HG03045 (cell line): ENCODE results near the gene PGS1.

Experiments
- ATAC-seq: cut with Tn5 transposase; IDR thresholded peaks from one replicate; pipeline ENCODE4 v1.9.1; 2021; ENCODE audit warnings: mild to moderate bottlenecking, moderate library complexity; ENCODE audit not compliant: unreplicated experiment

Gene PGS1

DNA sequence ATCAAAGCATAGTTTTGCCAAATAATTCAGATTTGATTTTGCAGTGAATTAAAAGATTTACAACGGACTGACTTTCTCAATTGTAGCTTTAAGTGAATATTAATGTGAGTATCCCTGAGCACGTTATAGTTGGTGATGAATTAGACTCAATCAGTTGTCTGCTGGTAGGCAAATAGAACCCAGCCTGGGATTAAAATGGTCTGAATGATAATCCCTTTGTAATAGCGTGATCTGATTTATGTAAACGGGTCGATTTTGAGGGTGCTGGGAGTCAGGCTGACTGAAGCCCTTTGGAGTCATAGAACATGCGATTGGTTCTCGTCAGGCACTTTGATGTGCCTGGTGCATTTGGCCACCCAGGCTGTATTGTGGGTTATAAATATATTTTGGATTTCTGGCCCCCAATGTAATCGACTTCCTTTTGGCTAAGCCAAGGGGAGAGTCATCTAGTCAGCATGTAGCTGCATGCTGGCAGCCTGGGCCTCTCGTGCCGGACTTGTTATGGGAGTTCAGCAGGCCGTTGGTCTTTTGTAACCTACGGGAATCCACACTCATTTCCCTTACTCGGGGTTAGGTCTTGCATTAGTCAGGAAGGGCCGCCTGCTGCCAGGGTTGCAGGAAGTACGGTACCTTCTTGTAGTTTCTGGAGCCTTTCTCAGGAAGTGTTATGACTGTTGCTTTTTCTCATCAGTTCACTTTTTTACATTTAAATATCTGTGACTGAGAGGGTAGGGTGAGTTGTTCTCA is 5.4 kb downstream of the PGS1 start:
- no peak for ATAC-seq

DNA sequence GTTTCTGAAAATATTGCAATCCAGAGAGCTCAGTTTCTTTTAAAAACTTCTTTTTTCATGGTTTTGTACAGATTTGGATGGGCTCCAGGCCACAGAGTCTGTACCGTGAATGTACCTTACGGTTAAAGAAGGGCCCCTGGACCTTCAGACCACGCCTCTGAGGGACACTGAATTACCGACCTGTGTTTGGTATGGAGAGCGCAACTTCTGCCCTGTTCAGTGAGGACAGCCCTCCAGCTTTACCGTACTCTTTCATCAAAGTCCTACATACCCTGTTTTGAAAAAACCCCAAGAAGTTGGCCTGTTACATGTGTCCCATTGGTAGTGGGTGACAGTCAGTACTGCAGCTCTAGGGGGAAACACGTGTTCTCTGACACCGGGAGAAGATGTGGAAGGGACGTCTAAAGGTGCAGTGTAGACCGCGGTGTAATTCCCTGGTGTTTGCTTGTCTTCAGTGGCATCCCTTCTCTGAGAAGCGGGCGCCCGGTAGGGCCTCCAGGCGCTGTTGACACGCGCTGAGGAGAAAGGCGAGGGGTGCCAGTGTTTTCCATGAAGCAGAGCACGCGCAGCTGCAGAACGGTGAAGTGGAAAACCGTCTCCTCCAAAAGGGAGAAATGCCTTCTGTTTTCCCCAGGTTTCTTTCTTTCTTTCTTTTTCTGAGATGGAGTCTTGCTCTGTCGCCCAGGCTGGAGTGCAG is 6.2 kb downstream of the PGS1 start:
- no peak for ATAC-seq

DNA sequence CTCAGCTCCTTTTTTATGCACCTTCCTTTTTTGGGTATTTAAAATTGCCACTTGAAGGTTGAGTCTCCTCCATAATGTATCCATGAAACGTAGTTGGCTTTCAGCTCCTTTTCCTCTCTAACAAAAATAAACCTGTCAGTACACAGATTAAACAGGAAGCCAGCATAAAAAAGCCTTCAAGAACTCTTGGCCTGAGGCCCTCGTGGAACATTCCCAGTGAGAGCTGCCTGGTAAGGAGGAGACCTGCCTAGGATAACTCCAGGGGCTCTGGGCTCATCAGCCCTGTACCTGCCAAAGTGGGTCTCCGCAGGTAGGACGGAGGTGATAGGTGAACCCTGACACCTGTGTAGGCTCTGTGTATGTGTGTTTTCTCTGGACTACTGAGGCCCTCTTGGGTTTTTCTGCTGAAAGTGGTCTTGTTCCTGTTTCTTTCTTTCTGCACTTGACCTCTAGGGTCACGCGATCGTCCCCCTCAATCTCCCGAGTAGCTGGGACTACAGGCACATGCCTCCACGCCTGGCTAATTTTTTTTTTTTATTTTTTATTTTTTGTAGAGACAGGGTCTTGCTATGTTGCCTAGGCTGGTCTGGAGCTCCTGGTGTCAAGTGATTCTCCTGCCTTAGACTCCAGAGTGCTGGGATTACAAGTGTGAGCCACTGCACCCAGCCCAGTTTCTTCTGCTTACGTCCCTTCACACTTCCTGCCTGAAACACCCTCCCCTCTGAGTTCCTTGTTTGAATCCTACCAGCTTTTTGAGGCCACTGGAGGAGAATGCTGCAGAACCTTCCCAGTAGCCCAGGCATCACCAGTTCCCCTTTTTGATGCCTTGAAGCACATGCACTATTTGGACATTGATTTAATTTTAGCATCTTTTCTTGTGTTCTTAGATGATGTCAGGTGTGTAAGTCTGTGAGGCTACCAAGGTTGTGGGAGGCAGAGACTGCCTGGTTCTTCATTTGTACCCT is 9.8 kb downstream of the PGS1 start:
- no peak for ATAC-seq

DNA sequence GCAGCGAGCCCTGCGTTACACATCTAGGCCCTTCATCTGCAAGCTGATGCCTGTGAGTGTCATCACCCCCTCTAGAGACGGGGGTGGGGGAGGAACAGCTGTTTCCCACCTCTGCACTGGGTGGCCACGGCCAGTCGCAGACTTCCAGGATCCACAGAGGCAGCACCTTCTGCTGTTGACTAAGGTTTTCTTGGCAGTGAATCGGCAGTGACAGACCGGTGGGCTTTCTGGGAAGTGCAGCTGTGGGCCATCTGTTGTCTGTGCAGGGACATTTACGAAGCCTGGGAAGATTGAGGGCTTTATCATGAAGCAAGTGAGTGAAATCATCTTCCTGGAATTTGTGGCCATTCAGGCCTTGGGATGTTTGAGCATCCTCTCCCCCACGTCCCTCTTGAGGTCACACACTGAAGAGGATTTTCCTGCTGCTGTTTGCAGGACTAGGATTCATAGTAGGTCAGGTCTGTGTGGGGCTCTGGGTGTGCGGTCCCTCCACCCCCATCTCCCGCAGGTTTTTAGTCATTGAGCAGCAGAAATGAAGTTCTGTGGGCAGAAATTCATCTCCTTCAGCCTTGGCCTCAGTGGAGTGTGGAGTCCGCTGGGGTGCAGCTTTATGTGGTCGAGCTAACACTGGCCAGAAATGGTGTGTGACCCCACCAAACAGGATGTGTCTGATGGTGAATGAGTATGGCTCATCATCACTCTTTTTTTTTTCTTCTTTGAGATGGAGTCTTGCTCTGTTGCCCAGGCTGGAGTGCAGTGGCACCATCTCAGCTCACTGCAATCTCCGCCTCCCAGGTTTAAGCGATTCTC is 12.0 kb downstream of the PGS1 start:
- ATAC-seq = no peak

DNA sequence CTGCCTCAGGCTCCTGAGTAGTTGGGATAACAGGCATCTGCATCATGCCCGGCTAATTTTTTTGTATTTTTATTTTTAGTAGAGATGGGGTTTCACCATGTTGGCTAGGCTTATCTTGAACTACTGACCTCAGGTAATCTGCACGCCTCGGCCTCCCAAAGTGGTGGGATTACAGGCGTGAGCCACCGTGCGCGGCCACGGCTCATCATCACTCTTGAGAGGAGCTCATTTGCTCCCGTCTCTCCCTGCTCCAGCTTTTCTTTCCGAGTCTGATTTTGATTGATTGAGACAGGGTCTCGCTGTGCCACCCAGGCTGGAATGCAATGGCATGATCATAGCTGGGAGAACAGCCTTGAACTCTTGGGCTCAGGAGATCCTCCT is 12.6 kb downstream of the PGS1 start:
- no peak for ATAC-seq

- no peak for ATAC-seq
Measured at GRCh38 chr17:78391843-78392242, 13.4 kb downstream of the PGS1 start.

GRCh38 chr17:78392295-78392694 is 13.8 kb downstream of the PGS1 start:
- ATAC-seq = no peak

- no peak for ATAC-seq
Measured at GRCh38 chr17:78393575-78393974, 15.1 kb downstream of the PGS1 start.

DNA sequence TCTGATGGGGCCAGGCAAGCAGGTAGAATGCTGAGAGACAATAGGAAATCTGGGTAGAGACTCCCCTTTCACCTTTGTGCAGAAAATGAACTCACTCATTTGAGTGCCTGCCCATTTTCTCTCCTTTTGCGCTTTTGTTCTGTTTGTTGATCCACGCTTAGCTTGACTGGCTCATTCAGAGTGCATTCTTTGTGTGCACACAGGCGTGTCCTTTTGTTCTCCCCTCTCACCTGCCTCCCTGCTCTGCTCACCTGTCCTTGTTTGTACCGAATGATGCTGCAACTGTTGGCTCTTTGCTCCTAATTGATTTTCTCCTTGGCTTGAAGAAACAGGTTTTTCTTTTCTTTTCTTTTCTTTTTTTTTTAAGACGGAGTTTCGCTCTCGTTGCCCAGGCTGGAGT is 15.8 kb downstream of the PGS1 start:
- ATAC-seq = no peak

DNA sequence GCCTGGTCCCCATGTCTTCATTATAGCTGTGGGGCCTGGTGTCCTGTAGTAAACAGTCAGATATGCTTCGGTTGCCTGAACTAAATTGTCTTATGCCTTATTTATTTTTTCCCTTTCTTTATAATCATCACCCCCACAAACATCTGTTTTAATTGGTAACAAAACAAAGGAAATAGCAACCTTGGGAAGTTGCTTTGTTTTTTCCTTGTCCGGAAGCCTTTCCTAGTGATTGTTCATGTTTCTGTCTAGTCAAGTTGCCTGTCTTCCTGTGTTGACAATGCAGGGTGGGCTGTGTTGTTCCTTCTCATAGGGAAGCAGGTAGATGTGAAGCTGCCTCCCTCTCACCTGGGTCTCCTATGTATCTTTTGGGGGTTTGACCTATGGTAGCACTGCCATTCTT is 16.7 kb downstream of the PGS1 start:
- no peak for ATAC-seq

- ATAC-seq = no peak
Measured at GRCh38 chr17:78396441-78397337, 18.2 kb downstream of the PGS1 start.

DNA sequence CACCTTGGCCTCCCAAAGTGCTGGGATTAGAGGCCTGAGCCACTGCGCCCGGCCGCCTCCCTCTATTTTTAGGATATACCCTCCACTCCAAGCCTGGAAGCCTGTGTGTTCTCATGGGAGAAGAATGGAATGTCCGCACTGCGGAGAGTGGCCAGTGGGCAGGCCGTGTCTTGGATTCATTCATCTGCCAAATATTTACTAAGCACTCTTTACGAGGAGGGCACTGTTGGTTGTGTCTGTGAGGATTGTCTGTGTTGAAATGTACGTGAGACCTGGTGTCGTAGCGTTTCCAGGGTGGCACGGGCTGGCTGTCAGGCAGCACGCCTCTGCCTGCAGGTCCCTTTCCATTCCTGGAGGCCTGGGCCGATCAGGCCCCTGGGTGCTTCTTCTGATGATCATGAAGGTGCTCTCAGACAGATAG is 19.2 kb downstream of the PGS1 start:
- ATAC-seq = no peak

GRCh38 chr17:78398390-78398789 is 19.9 kb downstream of the PGS1 start:
- ATAC-seq = no peak

DNA sequence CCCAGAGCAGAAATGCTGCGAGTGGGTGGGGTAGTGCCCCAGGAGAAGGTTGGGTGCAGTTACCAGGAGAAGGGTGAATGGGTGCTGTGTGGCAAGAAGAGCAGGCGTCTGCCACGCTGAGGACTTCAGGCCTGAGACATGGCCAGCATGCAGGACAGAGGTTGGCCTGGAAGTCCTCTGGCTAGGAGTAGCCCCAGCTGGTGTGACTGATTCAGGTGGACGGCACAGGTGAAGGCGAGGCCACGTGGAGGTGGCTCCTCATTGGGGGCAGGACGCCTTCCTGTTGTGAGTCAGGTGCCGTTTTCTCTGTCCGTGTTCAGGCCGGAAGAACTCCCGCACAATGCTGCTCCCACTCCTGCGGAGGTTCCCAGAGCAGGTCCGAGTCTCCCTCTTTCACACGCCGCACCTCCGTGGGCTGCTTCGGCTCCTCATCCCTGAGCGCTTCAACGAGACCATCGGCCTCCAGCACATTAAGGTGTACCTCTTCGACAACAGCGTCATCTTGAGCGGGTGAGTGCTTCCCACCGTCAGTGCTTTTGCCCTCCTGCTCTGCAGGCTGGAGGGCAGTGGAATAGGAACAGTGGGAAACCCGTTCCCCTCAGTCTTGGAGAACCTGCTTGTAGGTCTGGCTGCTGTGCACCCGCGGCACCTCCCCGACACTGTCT is 20.7 kb downstream of the PGS1 start:
- ATAC-seq = no peak

DNA sequence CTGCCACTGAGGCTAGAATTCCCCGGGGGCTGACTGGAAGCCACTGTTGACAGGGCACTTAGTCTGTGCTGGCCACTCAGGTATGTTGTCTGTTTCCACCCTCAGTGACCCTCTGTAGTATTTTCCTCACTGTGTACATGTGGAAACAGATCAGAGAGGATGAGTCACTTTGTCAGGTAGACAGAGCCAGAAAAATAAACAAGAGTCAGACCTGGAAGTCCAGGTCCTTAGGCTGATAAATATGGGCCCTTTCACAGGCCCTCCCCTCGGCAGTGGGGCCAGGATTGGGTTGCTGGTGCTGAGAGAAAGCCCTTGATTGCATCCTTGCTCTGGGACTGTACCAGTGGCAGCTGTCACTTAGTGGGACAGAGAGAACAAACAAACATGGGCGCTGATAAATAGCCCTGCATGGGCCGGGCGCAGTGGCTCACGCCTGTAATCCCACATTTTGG is 21.3 kb downstream of the PGS1 start:
- no peak for ATAC-seq

DNA sequence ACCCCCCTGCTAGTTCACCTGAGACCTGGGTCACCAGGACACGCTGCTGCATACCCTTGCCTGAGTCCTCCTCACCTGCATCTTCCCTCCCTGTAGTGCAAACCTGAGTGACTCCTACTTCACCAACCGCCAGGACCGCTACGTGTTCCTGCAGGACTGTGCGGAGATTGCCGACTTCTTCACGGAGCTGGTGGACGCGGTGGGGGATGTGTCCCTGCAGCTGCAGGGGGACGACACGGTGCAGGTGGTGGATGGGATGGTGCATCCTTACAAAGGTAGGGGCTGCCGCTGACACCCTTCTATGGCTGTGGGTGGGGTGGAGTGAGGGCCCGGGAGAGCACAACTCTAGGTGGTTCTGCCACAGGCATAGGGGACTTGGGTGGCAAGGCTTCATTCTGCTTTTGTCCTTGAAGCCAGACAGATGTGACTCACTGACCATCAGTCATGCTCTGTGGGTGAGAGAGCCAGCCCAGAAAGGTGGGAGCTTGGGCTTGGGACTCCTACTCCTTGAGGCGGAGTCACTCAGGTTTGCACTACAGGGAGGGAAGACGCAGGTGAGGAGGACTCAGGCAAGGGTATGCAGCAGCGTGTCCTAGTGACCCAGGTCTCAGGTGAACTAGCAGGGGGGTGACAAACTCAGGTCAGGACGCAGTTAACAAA is 22.3 kb downstream of the PGS1 start:
- no peak for ATAC-seq

GRCh38 chr17:78401246-78401645 is 22.8 kb downstream of the PGS1 start:
- no peak for ATAC-seq

DNA sequence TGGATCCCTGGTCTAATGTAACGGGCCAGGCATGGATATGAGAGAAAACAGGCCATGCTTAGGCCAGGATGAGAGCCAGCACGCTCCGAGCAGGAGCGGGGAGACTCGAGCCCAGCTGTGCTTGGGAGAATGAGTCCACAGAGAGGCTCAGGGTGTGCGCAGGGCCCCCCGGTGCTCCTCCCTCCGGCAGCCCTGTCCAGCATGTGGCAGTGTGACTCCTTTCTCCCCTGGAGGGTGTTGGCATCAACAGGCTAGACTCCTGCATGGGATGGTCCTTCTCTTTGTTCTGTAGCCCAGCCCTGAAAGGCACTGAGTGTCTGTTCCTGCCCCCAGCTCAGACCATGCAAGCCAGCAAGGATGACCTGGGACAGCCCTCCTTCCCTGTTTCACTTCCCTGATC is 23.4 kb downstream of the PGS1 start:
- ATAC-seq = no peak

GRCh38 chr17:78403822-78404221 is 25.4 kb downstream of the PGS1 start:
- ATAC-seq = no peak
